ENCODE results near the gene KRT27.

KRT27 gene

GRCh38 chr17:40772101-40772500, 10.2 kb downstream of the KRT27 start, which contains the start of gene KRT26:
TSS of gene KRT26 (minus strand) at chr17:40772201. CDS start at chr17:40772113, 88 bp downstream.
- TF ChIP-seq, protein P1, sequence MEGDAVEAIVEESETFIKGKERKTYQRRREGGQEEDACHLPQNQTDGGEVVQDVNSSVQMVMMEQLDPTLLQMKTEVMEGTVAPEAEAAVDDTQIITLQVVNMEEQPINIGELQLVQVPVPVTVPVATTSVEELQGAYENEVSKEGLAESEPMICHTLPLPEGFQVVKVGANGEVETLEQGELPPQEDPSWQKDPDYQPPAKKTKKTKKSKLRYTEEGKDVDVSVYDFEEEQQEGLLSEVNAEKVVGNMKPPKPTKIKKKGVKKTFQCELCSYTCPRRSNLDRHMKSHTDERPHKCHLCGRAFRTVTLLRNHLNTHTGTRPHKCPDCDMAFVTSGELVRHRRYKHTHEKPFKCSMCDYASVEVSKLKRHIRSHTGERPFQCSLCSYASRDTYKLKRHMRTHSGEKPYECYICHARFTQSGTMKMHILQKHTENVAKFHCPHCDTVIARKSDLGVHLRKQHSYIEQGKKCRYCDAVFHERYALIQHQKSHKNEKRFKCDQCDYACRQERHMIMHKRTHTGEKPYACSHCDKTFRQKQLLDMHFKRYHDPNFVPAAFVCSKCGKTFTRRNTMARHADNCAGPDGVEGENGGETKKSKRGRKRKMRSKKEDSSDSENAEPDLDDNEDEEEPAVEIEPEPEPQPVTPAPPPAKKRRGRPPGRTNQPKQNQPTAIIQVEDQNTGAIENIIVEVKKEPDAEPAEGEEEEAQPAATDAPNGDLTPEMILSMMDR (IDR thresholded peaks at IDR 0.05): no peak
- H3K36me3 ChIP-seq: no peaks in the 10 kb centered on the region
- no peak within 1 kb of the TSS for H3K27ac ChIP-seq
- H3K4me3 ChIP-seq (ENCODE audit: low read depth in 1 of 2, low read length in 1 of 2): no peak within 1 kb of the TSS
- no peaks in the 10 kb centered on the region for H3K4me1 ChIP-seq (ENCODE audit: control insufficient read depth in 1 of 2, insufficient read depth in 1 of 2, low read depth in 1 of 2, low read length in 1 of 2)
- peaks cover 96% of the 10 kb centered on the region for H3K27me3 ChIP-seq
- H3K9me3 ChIP-seq: no peaks in the 10 kb centered on the region

GRCh38 chr17:40765657-40766056, 16.7 kb downstream of the KRT27 start:
- H3K9me3 ChIP-seq: peaks cover 9% of the 10 kb centered on the region
- no peak overlapping the region for H3K4me3 ChIP-seq (ENCODE audit: low read depth in 1 of 2, low read length in 1 of 2)
- peaks cover 56% of the 10 kb centered on the region for H3K27me3 ChIP-seq
- no peaks in the 10 kb centered on the region for H3K36me3 ChIP-seq
- no peaks in the 10 kb centered on the region for H3K4me1 ChIP-seq (ENCODE audit: control insufficient read depth in 1 of 2, insufficient read depth in 1 of 2, low read depth in 1 of 2, low read length in 1 of 2)
- TF ChIP-seq, protein P1 (IDR thresholded peaks at IDR 0.05): no peak
- H3K27ac ChIP-seq: no peak overlapping the region

DNA sequence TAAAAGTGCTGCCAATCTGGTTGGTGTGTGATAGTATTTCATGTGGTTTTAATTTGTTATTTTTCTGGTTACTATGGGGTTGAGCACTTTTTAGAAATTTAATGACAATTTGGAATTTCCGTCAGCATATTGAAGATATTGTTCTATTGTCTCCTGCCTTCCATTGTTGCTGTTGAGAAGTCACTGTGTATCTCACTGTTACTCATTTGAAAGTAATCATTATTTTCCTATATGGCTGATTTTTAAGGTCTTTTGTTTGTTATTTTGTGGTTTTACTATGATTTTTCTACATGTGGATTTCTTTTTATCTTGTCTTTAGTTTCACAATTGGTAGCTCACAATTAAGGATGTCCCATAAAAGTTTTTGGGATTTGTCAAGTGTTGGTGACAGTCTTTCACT, 18.6 kb downstream of the KRT27 start:
- Histone ChIP-seq H3K4me1 (ENCODE audit: control insufficient read depth in 1 of 2, insufficient read depth in 1 of 2, low read depth in 1 of 2, low read length in 1 of 2) (no peaks in the 10 kb centered on the region), H3K27ac (no peak overlapping the region), H3K36me3 (no peaks in the 10 kb centered on the region), H3K27me3 (peaks cover 37% of the 10 kb centered on the region), H3K4me3 (ENCODE audit: low read depth in 1 of 2, low read length in 1 of 2) (no peak overlapping the region), H3K9me3 (peaks cover 9% of the 10 kb centered on the region)
- TF ChIP-seq, protein P1 (IDR thresholded peaks at IDR 0.05): no peak

- Histone ChIP-seq H3K27ac (no peak overlapping the region), H3K4me1 (ENCODE audit: control insufficient read depth in 1 of 2, insufficient read depth in 1 of 2, low read depth in 1 of 2, low read length in 1 of 2) (no peaks in the 10 kb centered on the region), H3K9me3 (peaks cover 9% of the 10 kb centered on the region), H3K4me3 (ENCODE audit: low read depth in 1 of 2, low read length in 1 of 2) (no peak overlapping the region), H3K36me3 (no peaks in the 10 kb centered on the region), H3K27me3 (peaks cover 21% of the 10 kb centered on the region)
- TF ChIP-seq, protein P1 (IDR thresholded peaks at IDR 0.05): no peak
Measured at GRCh38 chr17:40760105-40761016, 22.0 kb downstream of the KRT27 start.

GRCh38 chr17:40755231-40755630, 27.1 kb downstream of the KRT27 start, which contains the start of gene KRT25:
TSS of gene KRT25 (minus strand) at chr17:40755331. CDS start at chr17:40755271, 60 bp downstream.
- H3K9me3 ChIP-seq: no peaks in the 10 kb centered on the region
- no peak within 1 kb of the TSS for H3K4me3 ChIP-seq (ENCODE audit: low read depth in 1 of 2, low read length in 1 of 2)
- TF ChIP-seq, protein P1 (IDR thresholded peaks at IDR 0.05): no peak
- no peak within 1 kb of the TSS for H3K27ac ChIP-seq
- peaks cover 60% of the 10 kb centered on the region for H3K27me3 ChIP-seq
- no peaks in the 10 kb centered on the region for H3K4me1 ChIP-seq (ENCODE audit: control insufficient read depth in 1 of 2, insufficient read depth in 1 of 2, low read depth in 1 of 2, low read length in 1 of 2)
- H3K36me3 ChIP-seq: no peaks in the 10 kb centered on the region

All from neutrophil (primary cell).